ENCODE measurements around the gene FGFRL1. TPM values are rescaled to one million over a fixed set of nuclear protein-coding genes. Genes with fewer than 3 reads are reported as not detected.

The FGFRL1 gene
- polyA plus RNA-seq, 1 donor (not counting 4 experiments of a cell fraction or from before 2014, with no cell fraction given): 2.8 TPM

- Histone ChIP-seq H3K9me1 (ENCODE audit: control insufficient read depth, extremely low read depth, insufficient read depth, low read length) (no peaks in the 10 kb centered on the region), H3K27me3 (ENCODE audit: control insufficient read depth, extremely low read depth, insufficient read depth, low read length) (no peaks in the 10 kb centered on the region), H3K4me2 (ENCODE audit: control insufficient read depth, extremely low read depth, insufficient read depth, low read depth, low read length) (no peak overlapping the region), H3K9me3 (ENCODE audit: control insufficient read depth, low read depth, low read length) (no peaks in the 10 kb centered on the region), H2AFZ (ENCODE audit: control insufficient read depth, low read length) (no peak overlapping the region), H3K9ac (ENCODE audit: control insufficient read depth, extremely low read depth, insufficient read depth, low read length) (no peak overlapping the region), H3K4me1 (ENCODE audit: control insufficient read depth, extremely low read depth, insufficient read depth, low read length) (peaks cover 11% of the 10 kb centered on the region), H3K4me3 (ENCODE audit: control insufficient read depth in 2 of 3, extremely low read depth in 1 of 3, insufficient read depth in 2 of 3, low read depth in 1 of 3, low read length in 3 of 3) (no peak overlapping the region), H3K27ac (ENCODE audit: control insufficient read depth, insufficient read depth, low read length) (no peak overlapping the region), H3K79me2 (ENCODE audit: control insufficient read depth, insufficient read depth, low read length) (no peaks in the 10 kb centered on the region), H3K36me3 (ENCODE audit: control insufficient read depth in 2 of 2, extremely low read depth in 1 of 2, insufficient read depth in 2 of 2, low read length in 2 of 2) (no peaks in the 10 kb centered on the region), H4K20me1 (ENCODE audit: control insufficient read depth, extremely low read depth, insufficient read depth, low read length) (no peaks in the 10 kb centered on the region)
- no peak for TF ChIP-seq CTCF (optimal IDR thresholded peaks at IDR 0.05 in 1 of 3, IDR thresholded peaks at IDR 0.05 in 1 of 3, conservative IDR thresholded peaks at IDR 0.05 in 1 of 3; ENCODE audit: extremely low read depth in 1 of 3, insufficient read depth in 2 of 3, low read length in 3 of 3)
- no peak for TF ChIP-seq EZH2 (IDR thresholded peaks at IDR 0.05; ENCODE audit: low read length)
- dilution Hi-C loops (cut with MboI; ENCODE audit: extremely low pct_ligation_motif_present, low sequenced_read_pairs): no loop called here
- DNase-seq (ENCODE audit: low read depth, low spot score) (no peak), FAIRE-seq (no peak)
These were observed 28.6 kb upstream of the FGFRL1 start for GRCh38 chr4:982814-983213.

- no peak overlapping the region for H3K9ac ChIP-seq (ENCODE audit: control insufficient read depth, extremely low read depth, insufficient read depth, low read length)
- no peaks in the 10 kb centered on the region for H3K27me3 ChIP-seq (ENCODE audit: control insufficient read depth, extremely low read depth, insufficient read depth, low read length)
- no peaks in the 10 kb centered on the region for H3K36me3 ChIP-seq (ENCODE audit: control insufficient read depth in 2 of 2, extremely low read depth in 1 of 2, insufficient read depth in 2 of 2, low read length in 2 of 2)
- H2AFZ ChIP-seq (ENCODE audit: control insufficient read depth, low read length): peak overlapping the region; percentile 75
- H3K9me3 ChIP-seq (ENCODE audit: control insufficient read depth, low read depth, low read length): no peaks in the 10 kb centered on the region
- H3K79me2 ChIP-seq (ENCODE audit: control insufficient read depth, insufficient read depth, low read length): no peaks in the 10 kb centered on the region
- dilution Hi-C loops (cut with MboI; ENCODE audit: extremely low pct_ligation_motif_present, low sequenced_read_pairs): no loop called here
- H3K27ac ChIP-seq (ENCODE audit: control insufficient read depth, insufficient read depth, low read length): no peak overlapping the region
- DNase-seq (ENCODE audit: low read depth, low spot score) (no peak), FAIRE-seq (no peak)
- peaks cover 11% of the 10 kb centered on the region for H3K4me1 ChIP-seq (ENCODE audit: control insufficient read depth, extremely low read depth, insufficient read depth, low read length)
- H3K4me3 ChIP-seq (ENCODE audit: control insufficient read depth in 2 of 3, extremely low read depth in 1 of 3, insufficient read depth in 2 of 3, low read depth in 1 of 3, low read length in 3 of 3): peak overlapping the region in 1 of 3 experiments; percentile 7
- H3K9me1 ChIP-seq (ENCODE audit: control insufficient read depth, extremely low read depth, insufficient read depth, low read length): no peaks in the 10 kb centered on the region
- TF ChIP-seq CTCF (optimal IDR thresholded peaks at IDR 0.05 in 1 of 3, IDR thresholded peaks at IDR 0.05 in 1 of 3, conservative IDR thresholded peaks at IDR 0.05 in 1 of 3; ENCODE audit: extremely low read depth in 1 of 3, insufficient read depth in 2 of 3, low read length in 3 of 3) (no peak), EZH2 (IDR thresholded peaks at IDR 0.05; ENCODE audit: low read length) (no peak)
- H4K20me1 ChIP-seq (ENCODE audit: control insufficient read depth, extremely low read depth, insufficient read depth, low read length): no peaks in the 10 kb centered on the region
- H3K4me2 ChIP-seq (ENCODE audit: control insufficient read depth, extremely low read depth, insufficient read depth, low read depth, low read length): peak overlapping the region; percentile 75
These were observed 26.9 kb upstream of the FGFRL1 start for GRCh38 chr4:984336-985054.

All from keratinocyte (primary cell).